GM12875 (cell line): Measurements from ENCODE around the gene SHROOM1.
"Not testable (repeated sequence)": the region's sequence is repeated elsewhere in the genome, so short reads cannot be mapped to it uniquely, and the experiment has no call there.

Source experiments
- H3K4me3 ChIP-seq: one replicate; pipeline ENCODE4 v1.5.1; 2011; ENCODE audit warnings: low read depth, low read length, control low read depth
- TF ChIP-seq, protein P1 (sequence below): IDR thresholded peaks from 2 replicates; pipeline ENCODE4 v1.5.1; 2011; ENCODE audit warnings: low read depth, mild to moderate bottlenecking, control low read depth, inconsistent platforms, low read length, moderate library complexity, borderline replicate concordance; ENCODE audit not compliant: insufficient read depth

SHROOM1 gene

DNA sequence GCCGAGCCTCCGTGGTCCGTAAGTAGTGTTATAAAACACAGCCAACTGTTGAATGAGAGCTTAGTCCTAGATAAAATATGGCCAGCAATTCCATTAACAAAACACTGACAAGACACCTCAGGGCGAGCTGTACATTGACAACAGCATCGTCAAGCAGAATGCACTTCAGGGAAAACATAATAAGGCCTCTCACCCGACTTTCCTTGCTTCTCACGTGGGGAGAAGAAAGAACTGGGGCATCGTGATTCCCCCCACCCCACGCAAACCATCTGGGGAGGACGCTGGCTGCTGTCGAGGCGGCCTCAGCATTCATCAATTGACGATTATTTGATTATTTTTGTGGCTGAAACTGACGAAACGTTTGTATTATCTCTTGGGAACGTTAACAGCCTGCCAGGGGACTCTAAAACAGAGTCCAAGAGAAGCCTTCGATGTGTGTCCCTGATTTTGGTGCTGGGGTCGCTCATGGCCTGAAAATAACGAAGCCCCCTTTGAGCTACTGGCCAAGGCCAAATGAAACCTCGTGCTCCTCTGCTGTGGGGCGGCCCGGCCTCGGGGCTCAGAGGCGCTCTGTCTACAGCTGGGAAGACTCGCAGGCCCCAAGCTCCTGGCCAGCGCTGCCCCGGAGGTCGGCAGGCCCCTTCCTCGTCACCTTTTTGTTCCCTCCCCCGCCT is 35.4 kb upstream of the SHROOM1 start:
- TF ChIP-seq, protein P1, sequence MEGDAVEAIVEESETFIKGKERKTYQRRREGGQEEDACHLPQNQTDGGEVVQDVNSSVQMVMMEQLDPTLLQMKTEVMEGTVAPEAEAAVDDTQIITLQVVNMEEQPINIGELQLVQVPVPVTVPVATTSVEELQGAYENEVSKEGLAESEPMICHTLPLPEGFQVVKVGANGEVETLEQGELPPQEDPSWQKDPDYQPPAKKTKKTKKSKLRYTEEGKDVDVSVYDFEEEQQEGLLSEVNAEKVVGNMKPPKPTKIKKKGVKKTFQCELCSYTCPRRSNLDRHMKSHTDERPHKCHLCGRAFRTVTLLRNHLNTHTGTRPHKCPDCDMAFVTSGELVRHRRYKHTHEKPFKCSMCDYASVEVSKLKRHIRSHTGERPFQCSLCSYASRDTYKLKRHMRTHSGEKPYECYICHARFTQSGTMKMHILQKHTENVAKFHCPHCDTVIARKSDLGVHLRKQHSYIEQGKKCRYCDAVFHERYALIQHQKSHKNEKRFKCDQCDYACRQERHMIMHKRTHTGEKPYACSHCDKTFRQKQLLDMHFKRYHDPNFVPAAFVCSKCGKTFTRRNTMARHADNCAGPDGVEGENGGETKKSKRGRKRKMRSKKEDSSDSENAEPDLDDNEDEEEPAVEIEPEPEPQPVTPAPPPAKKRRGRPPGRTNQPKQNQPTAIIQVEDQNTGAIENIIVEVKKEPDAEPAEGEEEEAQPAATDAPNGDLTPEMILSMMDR: no peak
- H3K4me3 ChIP-seq: peak overlapping the region; percentile 85

DNA sequence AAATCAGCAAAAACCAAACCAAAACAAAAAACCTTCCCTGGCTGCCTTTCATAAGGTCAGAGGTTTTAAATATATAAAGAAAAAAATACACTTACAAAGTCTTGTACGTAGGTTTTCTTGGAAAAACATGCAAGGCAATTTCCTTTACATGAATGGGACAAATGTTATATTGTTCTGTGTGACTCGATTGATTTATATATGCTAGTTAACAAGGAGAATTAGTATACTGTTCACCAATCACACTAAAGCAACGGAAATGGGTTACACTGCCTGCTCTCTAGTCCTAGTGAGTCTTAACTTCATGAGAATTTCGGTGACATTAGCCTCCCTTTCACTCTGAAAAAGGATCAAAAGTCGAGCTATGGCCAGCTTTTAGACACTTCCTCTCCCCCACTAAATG is 30.3 kb upstream of the SHROOM1 start:
- no peak overlapping the region for H3K4me3 ChIP-seq
- TF ChIP-seq, protein P1: no peak

DNA sequence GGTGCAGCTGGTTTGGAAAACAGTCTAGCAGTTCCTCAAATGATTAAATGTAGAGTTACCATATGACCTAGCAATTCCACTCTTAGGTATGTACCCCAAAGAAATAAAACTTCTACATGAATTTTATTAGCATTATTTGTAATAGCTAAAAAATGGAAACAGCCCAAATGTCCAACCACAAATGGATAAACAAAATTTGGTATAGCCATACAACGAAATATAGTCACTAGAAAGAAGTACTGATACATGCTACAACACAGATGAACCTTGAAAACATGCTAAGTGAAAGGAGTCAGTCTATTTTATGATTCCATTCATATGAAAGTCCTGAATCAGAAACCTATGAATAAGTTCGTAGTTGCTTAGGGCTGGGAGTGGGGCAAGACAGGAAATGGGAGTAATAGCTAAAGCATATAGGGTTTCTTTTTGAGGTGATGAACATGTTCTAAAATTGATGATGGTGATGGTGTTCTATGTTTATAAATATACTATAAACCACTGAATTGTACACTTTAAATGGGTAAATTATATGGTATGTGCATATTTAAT is 29.5 kb upstream of the SHROOM1 start:
- H3K4me3 ChIP-seq: no peak overlapping the region
- TF ChIP-seq, protein P1: no peak

DNA sequence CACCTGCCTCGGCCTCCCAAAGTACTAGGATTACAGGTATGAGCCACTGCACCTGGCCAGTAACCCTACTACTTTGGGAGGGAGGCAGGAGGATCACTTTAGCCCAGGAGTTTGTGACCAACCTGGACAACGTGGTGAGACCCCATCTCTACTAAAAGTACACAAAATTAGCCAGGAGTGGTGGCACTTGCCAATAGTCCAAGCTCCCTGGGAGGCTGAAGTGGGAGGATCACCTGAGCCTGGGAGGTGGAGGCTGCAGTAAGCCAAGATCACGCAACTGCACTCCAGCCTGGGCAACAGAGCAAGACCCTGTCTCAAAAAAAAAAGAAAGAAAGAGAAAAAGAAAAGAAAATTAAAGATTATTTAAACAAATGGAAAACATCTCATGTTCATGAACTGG is 25.6 kb upstream of the SHROOM1 start:
- no peak overlapping the region for H3K4me3 ChIP-seq
- TF ChIP-seq, protein P1: no peak

DNA sequence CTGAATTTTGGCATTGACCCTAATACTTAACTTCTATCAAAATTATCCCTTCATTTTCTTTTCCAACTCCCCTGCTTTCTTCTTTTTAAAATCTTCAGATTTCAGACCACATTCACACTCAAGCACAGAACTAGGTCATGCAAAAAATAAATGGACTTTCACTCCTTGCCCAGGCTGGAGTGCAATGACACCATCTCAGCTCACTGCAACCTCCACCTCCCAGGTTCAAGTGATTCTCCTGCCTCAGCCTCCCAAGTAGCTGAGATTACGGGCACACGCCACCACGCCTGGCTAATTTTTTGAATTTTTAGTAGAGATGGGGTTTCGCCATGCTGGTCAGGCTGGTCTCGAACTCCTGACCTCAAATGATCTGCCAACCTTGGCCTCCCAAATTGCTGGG is 24.5 kb upstream of the SHROOM1 start:
- not testable (repeated sequence) for H3K4me3 ChIP-seq

DNA sequence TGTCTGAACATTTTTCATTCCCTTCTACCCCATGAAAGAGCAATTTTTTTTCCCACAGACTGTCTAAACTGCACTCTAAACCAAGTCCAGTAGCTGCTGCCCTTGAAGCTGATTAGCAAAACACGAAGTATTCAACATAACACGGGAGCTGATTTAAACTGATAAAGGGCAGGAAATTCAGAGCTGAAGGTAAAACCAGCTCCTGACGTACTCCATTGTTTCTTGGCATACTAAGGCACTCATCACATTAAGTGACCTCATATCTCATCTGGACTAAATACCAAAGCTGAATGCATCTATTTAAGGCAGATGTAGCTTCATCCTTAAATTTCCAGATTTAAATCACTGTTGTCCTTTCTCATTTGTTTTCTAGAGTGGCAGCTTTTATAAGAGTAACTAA is 23.9 kb upstream of the SHROOM1 start:
- TF ChIP-seq, protein P1: no peak
- H3K4me3 ChIP-seq: no peak overlapping the region

DNA sequence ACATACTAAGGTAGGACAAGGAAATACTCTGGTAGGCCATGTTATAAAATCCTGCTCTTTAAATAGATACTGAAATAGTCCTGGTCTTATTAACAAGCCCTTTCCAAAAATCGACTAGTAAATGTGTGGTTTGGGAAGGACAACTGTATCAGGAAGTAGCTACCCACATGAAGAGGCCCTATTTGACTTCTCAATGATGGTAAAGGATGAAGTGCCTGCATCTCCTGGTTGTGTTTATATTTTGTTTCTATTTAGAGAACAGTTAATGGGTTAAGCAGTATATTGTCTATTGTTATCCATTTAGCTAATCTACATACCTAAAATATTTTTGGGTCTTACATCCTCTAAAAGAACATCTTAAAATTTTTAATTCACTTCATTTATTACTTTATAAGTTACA is 23.3 kb upstream of the SHROOM1 start:
- TF ChIP-seq, protein P1: no peak
- no peak overlapping the region for H3K4me3 ChIP-seq
